SK-N-SH (cell line): Measurements from ENCODE around the gene AP1S3. TPM values are rescaled to one million over a fixed set of nuclear protein-coding genes. Genes with fewer than 3 reads are reported as not detected.

Source experiments
- CTCF ChIA-PET: fragments of 300-600, 350-600 bp; formaldehyde crosslinking; extraction: SDS; loops from one replicate; lab custom pipeline; 2021; lab: Yijun Ruan, JAX
- POLR2A ChIA-PET: fragments of 350-600 bp; sonication (Branson Sonifier 250); formaldehyde crosslinking; extraction: SDS; loops from one replicate; lab custom pipeline; 2020; ENCODE audit warnings: antibody characterized with exemption, inconsistent platforms; lab: Yijun Ruan, JAX
- DNase-seq: peaks from one replicate; pipeline ENCODE4 v3.0.0; 2012
- H2AFZ ChIP-seq: fragments of 200-600 bp; sonication (generic); 2 replicates; pipeline ENCODE4 v1.8.1; 2016; ENCODE audit warnings: antibody characterized with exemption, mild to moderate bottlenecking, low read depth
- H3F3A ChIP-seq: fragments of 200-600 bp; sonication (generic); replicated peaks from 2 replicates; pipeline ENCODE3; 2016; ENCODE audit warnings: antibody characterized with exemption, mild to moderate bottlenecking; ENCODE audit not compliant: insufficient read depth
- H3K27ac ChIP-seq, 2 experiments: fragments of 200-500 bp in 1 of 2; fragments of 200-600 bp in 1 of 2; sonication (Bioruptor generic) in 1 of 2; sonication (generic), shearing (Covaris generic) in 1 of 2; 2 replicates each; pipeline versions ENCODE4 v1.5.1 to v1.6.1; 2014 to 2016; ENCODE audit warnings: low read depth in 2 of 2, inconsistent platforms in 1 of 2, low read length in 1 of 2, mild to moderate bottlenecking in 1 of 2, mixed read lengths in 1 of 2
- H3K27me3 ChIP-seq: fragments of 200-600 bp; sonication (generic), shearing (Covaris generic); 2 replicates; pipeline ENCODE4 v1.6.1; 2016; ENCODE audit warnings: mixed run types; ENCODE audit not compliant: insufficient read depth
- H3K36me3 ChIP-seq, 2 experiments: fragments of 200-500 bp in 1 of 2; fragments of 200-600 bp in 1 of 2; sonication (Bioruptor generic) in 1 of 2; sonication (generic) in 1 of 2; replicated peaks in 1 of 2; 2 replicates each; pipeline versions ENCODE3 to v1.5.1; 2014 to 2016; ENCODE audit warnings: low read length in 1 of 2, mild to moderate bottlenecking in 1 of 2; ENCODE audit not compliant: insufficient read depth in 2 of 2, control insufficient read depth in 1 of 2
- H3K4me1 ChIP-seq, 2 experiments: fragments of 200-500 bp in 1 of 2; fragments of 200-600 bp in 1 of 2; sonication (Bioruptor generic) in 1 of 2; sonication (generic), shearing (Covaris generic) in 1 of 2; 2 replicates each; pipeline versions ENCODE4 v1.5.1 to v1.6.1; 2014 to 2016; ENCODE audit warnings: low read depth in 1 of 2, low read length in 1 of 2, mixed run types in 1 of 2; ENCODE audit not compliant: insufficient read depth in 2 of 2, control insufficient read depth in 1 of 2
- H3K4me2 ChIP-seq: fragments of 200-600 bp; sonication (generic), shearing (Covaris generic); 2 replicates; pipeline ENCODE4 v1.6.1; 2017; ENCODE audit warnings: mixed run types
- H3K4me3 ChIP-seq, 2 experiments: fragments of 200-500 bp in 1 of 2; fragments of 200-600 bp in 1 of 2; sonication (Bioruptor generic) in 1 of 2; sonication (generic), shearing (Covaris generic) in 1 of 2; 2 replicates each; pipeline versions ENCODE4 v1.5.1 to v1.8.1; 2014 to 2016; ENCODE audit warnings: low read depth in 2 of 2, inconsistent platforms in 1 of 2, low read length in 1 of 2, mild to moderate bottlenecking in 1 of 2, mixed read lengths in 1 of 2, moderate library complexity in 1 of 2
- H3K79me2 ChIP-seq: fragments of 200-600 bp; sonication (generic); 2 replicates; pipeline ENCODE4 v1.8.1; 2017; ENCODE audit warnings: mild to moderate bottlenecking; ENCODE audit not compliant: insufficient read depth
- H3K9ac ChIP-seq: fragments of 200-600 bp; sonication (generic); 2 replicates; pipeline ENCODE4 v1.6.1; 2017; ENCODE audit warnings: mixed run types
- H3K9me2 ChIP-seq: fragments of 200-600 bp; sonication (generic); 2 replicates; pipeline ENCODE4 v1.6.1; 2017; ENCODE audit warnings: mixed run types
- H3K9me3 ChIP-seq: fragments of 200-600 bp; sonication (generic); 2 replicates; pipeline ENCODE4 v1.6.1; 2017; ENCODE audit warnings: mixed run types, mild to moderate bottlenecking, moderate library complexity
- H4K20me1 ChIP-seq: fragments of 200-600 bp; sonication (generic); 2 replicates; pipeline ENCODE4 v1.6.1; 2017; ENCODE audit warnings: mild to moderate bottlenecking, mixed run types; ENCODE audit not compliant: insufficient read depth
- CHD2 ChIP-seq: fragments of 150-350 bp; IDR thresholded peaks from 2 replicates; pipeline ENCODE4 v1.6.1; 2018; ENCODE audit warnings: low read length; ENCODE audit not compliant: partially characterized antibody
- CTCF ChIP-seq: fragments of 200-600 bp; sonication (generic); IDR thresholded peaks from 2 replicates; pipeline ENCODE4 v1.6.1; 2017; ENCODE audit warnings: antibody characterized with exemption, mild to moderate bottlenecking, moderate library complexity
- EZH2phosphoT487 ChIP-seq: fragments of 200-600 bp; sonication (generic); IDR thresholded peaks from 2 replicates; pipeline ENCODE4 v1.6.1; 2017; ENCODE audit warnings: low read depth, mixed run types, mild to moderate bottlenecking, antibody characterized with exemption, moderate library complexity, borderline replicate concordance
- FOSL2 ChIP-seq: IDR thresholded peaks from 2 replicates; pipeline ENCODE4 v1.4.0; 2012; ENCODE audit warnings: low read depth, mild to moderate bottlenecking, moderate library complexity, borderline replicate concordance
- FOXJ3 ChIP-seq: sonication (generic); formaldehyde crosslinking; IDR thresholded peaks from 2 replicates; pipeline ENCODE4 v1.5.1; 2020; ENCODE audit warnings: mild to moderate bottlenecking, missing genetic modification reagents
- GATA2 ChIP-seq: sonication (generic); formaldehyde crosslinking; IDR thresholded peaks from 2 replicates; pipeline ENCODE4 v1.5.0; 2020; ENCODE audit warnings: mild to moderate bottlenecking, missing genetic modification reagents
- JUND ChIP-seq: IDR thresholded peaks from 2 replicates; pipeline ENCODE4 v1.4.0; 2012
- MEF2A ChIP-seq: IDR thresholded peaks from 2 replicates; pipeline ENCODE4 v1.4.0; 2012; ENCODE audit warnings: low read depth, borderline replicate concordance
- MXI1 ChIP-seq: IDR thresholded peaks from 2 replicates; pipeline ENCODE4 v1.6.1; 2012; ENCODE audit warnings: mild to moderate bottlenecking, low read depth, low read length, improper control_type of control experiment
- NFIC ChIP-seq: IDR thresholded peaks from 2 replicates; pipeline ENCODE4 v1.4.0; 2012; ENCODE audit warnings: borderline replicate concordance
- NRF1 ChIP-seq: IDR thresholded peaks from 2 replicates; pipeline ENCODE4 v1.6.1; 2012; ENCODE audit warnings: low read depth, mild to moderate bottlenecking, low read length
- PBX3 ChIP-seq: IDR thresholded peaks from 2 replicates; pipeline ENCODE4; 2012
- POLR2AphosphoS5 ChIP-seq: IDR thresholded peaks from 2 replicates; pipeline ENCODE4 v1.6.1; 2012; ENCODE audit warnings: low read depth, low read length
- RAD21 ChIP-seq: IDR thresholded peaks from 2 replicates; pipeline ENCODE4 v1.6.1; 2012; ENCODE audit warnings: mild to moderate bottlenecking, low read length
- RCOR1 ChIP-seq: fragments of 150-350 bp; IDR thresholded peaks from 2 replicates; pipeline ENCODE4 v1.6.1; 2017; ENCODE audit warnings: antibody characterized with exemption, low read length
- RXRA ChIP-seq: IDR thresholded peaks from 2 replicates; pipeline ENCODE4 v1.4.0; 2012; ENCODE audit warnings: low read depth, mild to moderate bottlenecking, borderline replicate concordance
- SIN3A ChIP-seq: IDR thresholded peaks from 2 replicates; pipeline ENCODE4 v1.6.1; 2012; ENCODE audit warnings: low read depth, mild to moderate bottlenecking, low read length, moderate library complexity, borderline replicate concordance
- SMC3 ChIP-seq: IDR thresholded peaks from 2 replicates; pipeline ENCODE4 v1.6.1; 2012; ENCODE audit warnings: low read depth, low read length, improper control_type of control experiment
- TCF12 ChIP-seq: IDR thresholded peaks from 2 replicates; pipeline ENCODE4 v1.4.0; 2012
- USF1 ChIP-seq: IDR thresholded peaks from 2 replicates; pipeline ENCODE4 v1.4.0; 2012; ENCODE audit warnings: low read depth, borderline replicate concordance
- USF2 ChIP-seq: fragments of 150-350 bp; IDR thresholded peaks from 2 replicates; pipeline ENCODE4 v1.6.1; 2017; ENCODE audit warnings: antibody characterized with exemption, low read length, low read depth, borderline replicate concordance
- YY1 ChIP-seq: IDR thresholded peaks from 2 replicates; pipeline ENCODE4 v1.4.0; 2012; ENCODE audit warnings: low read depth, mild to moderate bottlenecking
- WGBS: methylation state at CpG from one replicate; pipeline ENCODE4 v1.1.6; 2017; ENCODE audit warnings: low lambda C conversion rate; 5-methylcytosine and 5-hydroxymethylcytosine counted together
- polyA plus RNA-seq, 3 experiments: library from polyadenylated mRNA; depleted of rRNA; stranded (reverse); fragments of >200 nt; gene quantifications; 2 replicates each; pipeline ENCODE4 v1.2.3, GENCODE V29; 2012

The AP1S3 gene
- polyA plus RNA-seq, 1 of the 3 experiments (the other 2 are of a cell fraction), result 4.8 TPM

GRCh38 chr2:223734346-223734745, 103.0 kb downstream of the AP1S3 start (continued):
- no peak for TF ChIP-seq PBX3
- TF ChIP-seq MXI1, result no peak
- no peak for TF ChIP-seq RCOR1
- TF ChIP-seq, all 33 proteins: peak for 0

GRCh38 chr2:223732346-223732745, 105.0 kb downstream of the AP1S3 start:
- H3K9ac ChIP-seq, result no peak overlapping the region
- no peaks in the 10 kb centered on the region for H3K9me3 ChIP-seq
- H4K20me1 ChIP-seq, result no peaks in the 10 kb centered on the region
- no peaks in the 10 kb centered on the region for H3K36me3 ChIP-seq
- no peaks in the 10 kb centered on the region for H3K27me3 ChIP-seq
- no peak overlapping the region for H2AFZ ChIP-seq
- ChIA-PET POLR2A (no interaction called here), CTCF (interaction anchor here (0.8 kb wide), 1 partner anchor 65 kb away, joined by 4 read pairs; no protein-coding TSS in a partner anchor)
- no peak for DNase-seq
- no peak overlapping the region for H3K4me3 ChIP-seq
- TF ChIP-seq POLR2AphosphoS5 (no peak), RAD21 (no peak), MXI1 (no peak), MEF2A (no peak), USF1 (no peak), GATA2 (CRISPR knock-in tag) (no peak), NRF1 (no peak), SIN3A (no peak), USF2 (no peak), FOSL2 (no peak), TCF12 (no peak), RXRA (no peak), JUND (no peak)
- H3F3A ChIP-seq, result peaks cover 14% of the 10 kb centered on the region
- H3K27ac ChIP-seq, result no peak overlapping the region
- H3K79me2 ChIP-seq, result no peaks in the 10 kb centered on the region
- H3K4me2 ChIP-seq, result no peak overlapping the region
- H3K4me1 ChIP-seq, result peaks cover 0 to 23% of the 10 kb centered on the region in 2 experiments; a peak in 2 of 4 replicates
- H3K9me2 ChIP-seq, result no peaks in the 10 kb centered on the region
- 77% methylated on average over 3 of the region's 3 CpGs for WGBS

- no peaks in the 10 kb centered on the region for H3K79me2 ChIP-seq
- CTCF ChIA-PET, result interaction anchor here (0.9 kb wide), 1 partner anchor 9 kb away, joined by 3 read pairs; no protein-coding TSS in a partner anchor
- no peaks in the 10 kb centered on the region for H3K9me2 ChIP-seq
- peaks cover 0 to 27% of the 10 kb centered on the region in 2 experiments; a peak in 2 of 4 replicates for H3K4me1 ChIP-seq
- H2AFZ ChIP-seq, result no peak overlapping the region
- no peak overlapping the region for H3K9ac ChIP-seq
- H3K4me2 ChIP-seq, result no peak overlapping the region
- no peaks in the 10 kb centered on the region for H3K27me3 ChIP-seq
- no peaks in the 10 kb centered on the region for H4K20me1 ChIP-seq
- no peaks in the 10 kb centered on the region for H3K36me3 ChIP-seq
- no peak overlapping the region for H3K4me3 ChIP-seq
- no peak for DNase-seq
- no peak overlapping the region for H3K27ac ChIP-seq
- 90% methylated on average over 2 of the region's 2 CpGs for WGBS
- H3K9me3 ChIP-seq, result no peaks in the 10 kb centered on the region
- POLR2A ChIA-PET, result no interaction called here
- H3F3A ChIP-seq, result peaks cover 17% of the 10 kb centered on the region
- TF ChIP-seq POLR2AphosphoS5, result no peak
- TF ChIP-seq SMC3, result no peak
- TF ChIP-seq CHD2, result no peak
- no peak for TF ChIP-seq YY1
- no peak for TF ChIP-seq PBX3
- TF ChIP-seq CTCF, result no peak
- no peak for TF ChIP-seq RCOR1
- TF ChIP-seq EZH2phosphoT487, result no peak
- no peak for TF ChIP-seq JUND
- no peak for TF ChIP-seq TCF12
- no peak for TF ChIP-seq NFIC
- TF ChIP-seq FOXJ3 (CRISPR knock-in tag), result no peak
These were observed 105.9 kb downstream of the AP1S3 start for GRCh38 chr2:223731503-223731902.
